RWPE2 (cell line): ENCODE results near the gene CFAP20.

Experiments used
- ATAC-seq: fragments of 200-7000 bp; cut with Tn5 transposase; 3 replicates; pipeline ENCODE4 v1.9.1; 2021; ENCODE audit warnings: low read depth
- DNase-seq: peaks from one replicate; pipeline ENCODE4 v3.0.0-alpha.2; 2020; ENCODE audit warnings: low spot score
- H3K27ac ChIP-seq: fragments of 450-650 bp; 2 replicates; pipeline ENCODE4 v1.5.1; 2017; ENCODE audit warnings: mild to moderate bottlenecking; ENCODE audit not compliant: poor library complexity, severe bottlenecking
- H3K27me3 ChIP-seq: fragments of 250-450 bp; sonication (Bioruptor Pico); 2 replicates; pipeline ENCODE4 v1.5.1; 2021; ENCODE audit warnings: mild to moderate bottlenecking, moderate library complexity; ENCODE audit not compliant: insufficient read depth, poor library complexity, severe bottlenecking
- H3K36me3 ChIP-seq: fragments of 250-450 bp; sonication (Bioruptor Pico); 2 replicates; pipeline ENCODE4 v1.5.1; 2020; ENCODE audit warnings: low read depth, mild to moderate bottlenecking, moderate library complexity
- H3K4me1 ChIP-seq: fragments of 250-450 bp; sonication (Bioruptor Pico); 2 replicates; pipeline ENCODE4 v1.5.1; 2021; ENCODE audit warnings: mild to moderate bottlenecking, moderate library complexity; ENCODE audit not compliant: insufficient read depth, poor library complexity, severe bottlenecking
- H3K4me3 ChIP-seq: fragments of 250-450 bp; sonication (Bioruptor Pico); 2 replicates; pipeline ENCODE4 v1.5.1; 2021; ENCODE audit warnings: mild to moderate bottlenecking, moderate library complexity; ENCODE audit not compliant: severe bottlenecking
- H3K9me3 ChIP-seq: fragments of 250-450 bp; sonication (Bioruptor Pico); 2 replicates; pipeline ENCODE4 v1.5.1; 2021; ENCODE audit warnings: mild to moderate bottlenecking, moderate library complexity; ENCODE audit not compliant: severe bottlenecking
- CTCF ChIP-seq: fragments of 450-650 bp; IDR thresholded peaks from one replicate; pipeline ENCODE4 v1.5.1; 2017; ENCODE audit warnings: mild to moderate bottlenecking, moderate library complexity; ENCODE audit not compliant: poor library complexity, severe bottlenecking

The CFAP20 gene

GRCh38 chr16:58129097-58129936 is at the start of gene CFAP20:
Gene CFAP20, minus strand, starts transcription at chr16:58129381. Its CDS starts 266 bp downstream, at chr16:58129115.
- no peaks in the 10 kb centered on the region for H3K27me3 ChIP-seq
- peak within 1 kb of the TSS; percentile 72 for H3K4me3 ChIP-seq
- H3K9me3 ChIP-seq, result no peaks in the 10 kb centered on the region
- peak; percentile 93 for ATAC-seq
- no peak for TF ChIP-seq CTCF
- peaks cover 23% of the 10 kb centered on the region for H3K4me1 ChIP-seq
- peak within 1 kb of the TSS; percentile 60 for H3K27ac ChIP-seq
- DNase-seq, result peak; percentile 100
- H3K36me3 ChIP-seq, result no peaks in the 10 kb centered on the region

GRCh38 chr16:58177353-58177710 is 48.2 kb upstream of the CFAP20 start:
- ATAC-seq (no peak), DNase-seq (no peak)
- H3K36me3 ChIP-seq, result peaks cover 84% of the 10 kb centered on the region

GRCh38 chr16:58176608-58177352 is 47.6 kb upstream of the CFAP20 start:
- Histone ChIP-seq H3K36me3 (peaks cover 84% of the 10 kb centered on the region), H3K9me3 (no peaks in the 10 kb centered on the region), H3K27ac (no peak overlapping the region), H3K27me3 (no peaks in the 10 kb centered on the region), H3K4me3 (no peak overlapping the region), H3K4me1 (no peaks in the 10 kb centered on the region)
- DNase-seq, result no peak
- no peak for ATAC-seq
- TF ChIP-seq CTCF, result no peak

More at GRCh38 chr16:58177353-58177710, 48.2 kb upstream of the CFAP20 start:
- no peaks in the 10 kb centered on the region for H3K4me1 ChIP-seq
- TF ChIP-seq CTCF, result no peak
- no peaks in the 10 kb centered on the region for H3K9me3 ChIP-seq
- H3K4me3 ChIP-seq, result no peak overlapping the region
- no peaks in the 10 kb centered on the region for H3K27me3 ChIP-seq
- no peak overlapping the region for H3K27ac ChIP-seq

GRCh38 chr16:58170223-58170622 is 41.0 kb upstream of the CFAP20 start:
- Histone ChIP-seq H3K36me3 (peaks cover 94% of the 10 kb centered on the region), H3K4me3 (no peak overlapping the region)
- TF ChIP-seq CTCF, result no peak

More at GRCh38 chr16:58170223-58170622, 41.0 kb upstream of the CFAP20 start:
- Histone ChIP-seq H3K27me3 (no peaks in the 10 kb centered on the region), H3K4me1 (no peaks in the 10 kb centered on the region), H3K27ac (no peak overlapping the region), H3K9me3 (no peaks in the 10 kb centered on the region)
- DNase-seq, result no peak
- ATAC-seq, result no peak
